HepG2 (cell line): ENCODE measurements around the gene GSTA5. TPM values are rescaled to one million over a fixed set of nuclear protein-coding genes. Genes with fewer than 3 reads are reported as not detected.

ENCODE experiments used
- CCAR2 ChIP-seq: fragments of 200-400 bp; formaldehyde crosslinking; optimal IDR thresholded peaks from 2 replicates; pipeline ENCODE3; 2018; ENCODE audit warnings: low read depth, mild to moderate bottlenecking, low read length, moderate library complexity
- CENPX ChIP-seq: sonication (generic); formaldehyde crosslinking; IDR thresholded peaks from 2 replicates; pipeline ENCODE4 v1.9.0; 2021; ENCODE audit warnings: mild to moderate bottlenecking, missing genetic modification reagents, moderate library complexity
- DNMT1 ChIP-seq: sonication (generic); formaldehyde crosslinking; IDR thresholded peaks from 2 replicates; pipeline ENCODE4 v1.5.1; 2020; ENCODE audit warnings: mild to moderate bottlenecking, missing genetic modification reagents
- FIP1L1 ChIP-seq: fragments of 200-400 bp; formaldehyde crosslinking; IDR thresholded peaks from 2 replicates; pipeline ENCODE4 v1.6.1; 2018; ENCODE audit warnings: low read depth, mild to moderate bottlenecking, low read length, moderate library complexity, borderline replicate concordance; ENCODE audit not compliant: insufficient read depth
- FOXK1 ChIP-seq: sonication (generic); formaldehyde crosslinking; IDR thresholded peaks from 2 replicates; pipeline ENCODE4 v1.4.0; 2020; ENCODE audit warnings: low read depth, missing genetic modification reagents, borderline replicate concordance
- GATAD2A ChIP-seq: IDR thresholded peaks from 2 replicates; pipeline ENCODE4 v1.6.1; 2016
- MED13 ChIP-seq: sonication (generic); formaldehyde crosslinking; IDR thresholded peaks from 2 replicates; pipeline ENCODE4 v1.5.0; 2020; ENCODE audit warnings: missing genetic modification reagents
- MEIS2 ChIP-seq: sonication (generic); formaldehyde crosslinking; IDR thresholded peaks from 2 replicates; pipeline ENCODE4 v1.9.0; 2021; ENCODE audit warnings: mild to moderate bottlenecking, missing genetic modification reagents
- MXI1 ChIP-seq: IDR thresholded peaks from 3 replicates; pipeline ENCODE4 v1.6.1; 2012; ENCODE audit warnings: low read depth, low read length, inconsistent platforms, borderline replicate concordance
- NCOA2 ChIP-seq: sonication (generic); formaldehyde crosslinking; IDR thresholded peaks from 2 replicates; pipeline ENCODE4 v1.8.0; 2022; ENCODE audit warnings: inconsistent platforms
- NCOA5 ChIP-seq: sonication (generic); formaldehyde crosslinking; IDR thresholded peaks from 2 replicates; pipeline ENCODE4 v1.4.0; 2020; ENCODE audit warnings: missing genetic modification reagents
- NFYB ChIP-seq: sonication (generic); formaldehyde crosslinking; IDR thresholded peaks from 2 replicates; pipeline ENCODE4 v1.4.0; 2020; ENCODE audit warnings: missing genetic modification reagents
- PRPF4 ChIP-seq: fragments of 200-400 bp; formaldehyde crosslinking; IDR thresholded peaks from 2 replicates; pipeline ENCODE4 v1.6.1; 2016; ENCODE audit warnings: low read length, low read depth; ENCODE audit not compliant: poor library complexity, severe bottlenecking
- RFXAP ChIP-seq: sonication (generic); formaldehyde crosslinking; IDR thresholded peaks from 2 replicates; pipeline ENCODE4 v1.4.0; 2020; ENCODE audit warnings: missing genetic modification reagents, borderline replicate concordance
- TCF12 ChIP-seq, 2 experiments: fragments of 450-650 bp in 1 of 2; sonication (generic) in 1 of 2; formaldehyde crosslinking in 1 of 2; IDR thresholded peaks; 2 replicates each; pipeline versions ENCODE4 v1.6.1 to v1.8.0; 2017 to 2022; ENCODE audit warnings: antibody characterized with exemption in 1 of 2, mild to moderate bottlenecking in 1 of 2, missing genetic modification reagents in 1 of 2, moderate library complexity in 1 of 2
- ZBTB8A ChIP-seq: sonication (generic); formaldehyde crosslinking; IDR thresholded peaks from 2 replicates; pipeline ENCODE4 v1.4.0; 2020; ENCODE audit warnings: mild to moderate bottlenecking, low read depth, missing genetic modification reagents, borderline replicate concordance
- ZNF343 ChIP-seq: sonication (generic); formaldehyde crosslinking; IDR thresholded peaks from 2 replicates; pipeline ENCODE4 v1.4.0; 2020; ENCODE audit warnings: mild to moderate bottlenecking, missing genetic modification reagents
- ZNF619 ChIP-seq: sonication (generic); formaldehyde crosslinking; IDR thresholded peaks from 2 replicates; pipeline ENCODE4 v1.4.0; 2020; ENCODE audit warnings: mild to moderate bottlenecking, missing genetic modification reagents
- ZNF761 ChIP-seq: sonication (generic); formaldehyde crosslinking; conservative IDR thresholded peaks from 2 replicates; pipeline ENCODE4 v1.4.0; 2020; ENCODE audit warnings: mild to moderate bottlenecking, missing genetic modification reagents
- polyA plus RNA-seq, 8 experiments: library from polyadenylated mRNA; depleted of rRNA in 3 of 8; stranded (reverse) in 7 of 8; unstranded in 1 of 8; fragments of >200 nt; fragmentation: Illumina TruSeq in 4 of 8; extraction: Trizol in 4 of 8; gene quantifications; 2 replicates each; pipeline versions ENCODE4 v1.2.1 to v1.2.3, GENCODE V29; 2011 to 2016; ENCODE audit warnings: low read depth in 4 of 8, missing spikeins in 1 of 8, mixed read lengths in 1 of 8; ENCODE audit not compliant: insufficient read depth in 1 of 8
- total RNA-seq, 5 experiments: library from RNA; depleted of rRNA; stranded (reverse); fragments of >200 nt; fragmentation: Illumina TruSeq; extraction: Trizol; gene quantifications; 2 replicates each; pipeline ENCODE4 v1.2.3, GENCODE V29; 2016; ENCODE audit warnings: low read depth in 1 of 5
- TF ChIP-seq, protein P1 (sequence below): sonication (generic); formaldehyde crosslinking; IDR thresholded peaks from 2 replicates; pipeline ENCODE4 v1.4.0; 2020; ENCODE audit warnings: missing genetic modification reagents, mild to moderate bottlenecking, borderline replicate concordance
- TF ChIP-seq, protein P2 (sequence below): sonication (generic); formaldehyde crosslinking; IDR thresholded peaks from 2 replicates; pipeline ENCODE4 v1.4.0; 2020; ENCODE audit warnings: missing genetic modification reagents

GSTA5 gene
- total and polyA plus RNA-seq, 2 of the 13 experiments (the other 11 are each of a cell fraction or from before 2014, with no cell fraction given) = not detected

GRCh38 chr6:52881996-52882841 is 41.6 kb upstream of the GSTA5 start (continued):
- no peak for TF ChIP-seq CCAR2
- TF ChIP-seq GATAD2A (CRISPR knock-in tag) = peak; percentile 49; the same call in 1 of the 2 replicates
- TF ChIP-seq RFXAP (CRISPR knock-in tag) = peak; percentile 72; the same call in 1 of the 2 replicates
- no peak for TF ChIP-seq DNMT1
- peak; percentile 41; the same call in 1 of the 2 replicates for TF ChIP-seq MEIS2
- TF ChIP-seq ZNF761 = no peak
- no peak for TF ChIP-seq NCOA2
- no peak for TF ChIP-seq ZBTB8A (CRISPR knock-in tag)
- TF ChIP-seq TCF12 (IDR thresholded peaks at IDR 0.05) = no peak
- no peak for TF ChIP-seq TCF12 (CRISPR knock-in tag; IDR thresholded peaks at IDR 0.05)
- TF ChIP-seq FIP1L1 = no peak
- TF ChIP-seq, protein P1, sequence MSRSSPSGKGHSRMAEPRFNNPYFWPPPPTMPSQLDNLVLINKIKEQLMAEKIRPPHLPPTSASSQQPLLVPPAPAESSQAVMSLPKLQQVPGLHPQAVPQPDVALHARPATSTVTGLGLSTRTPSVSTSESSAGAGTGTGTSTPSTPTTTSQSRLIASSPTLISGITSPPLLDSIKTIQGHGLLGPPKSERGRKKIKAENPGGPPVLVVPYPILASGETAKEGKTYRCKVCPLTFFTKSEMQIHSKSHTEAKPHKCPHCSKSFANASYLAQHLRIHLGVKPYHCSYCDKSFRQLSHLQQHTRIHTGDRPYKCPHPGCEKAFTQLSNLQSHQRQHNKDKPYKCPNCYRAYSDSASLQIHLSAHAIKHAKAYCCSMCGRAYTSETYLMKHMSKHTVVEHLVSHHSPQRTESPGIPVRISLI = no peak
- TF ChIP-seq CENPX = no peak
- peak; percentile 46; the same call in 1 of the 2 replicates for TF ChIP-seq FOXK1
- no peak for TF ChIP-seq NCOA5 (CRISPR knock-in tag)
- TF ChIP-seq ZNF343 (CRISPR knock-in tag) = no peak
- TF ChIP-seq, protein P2, sequence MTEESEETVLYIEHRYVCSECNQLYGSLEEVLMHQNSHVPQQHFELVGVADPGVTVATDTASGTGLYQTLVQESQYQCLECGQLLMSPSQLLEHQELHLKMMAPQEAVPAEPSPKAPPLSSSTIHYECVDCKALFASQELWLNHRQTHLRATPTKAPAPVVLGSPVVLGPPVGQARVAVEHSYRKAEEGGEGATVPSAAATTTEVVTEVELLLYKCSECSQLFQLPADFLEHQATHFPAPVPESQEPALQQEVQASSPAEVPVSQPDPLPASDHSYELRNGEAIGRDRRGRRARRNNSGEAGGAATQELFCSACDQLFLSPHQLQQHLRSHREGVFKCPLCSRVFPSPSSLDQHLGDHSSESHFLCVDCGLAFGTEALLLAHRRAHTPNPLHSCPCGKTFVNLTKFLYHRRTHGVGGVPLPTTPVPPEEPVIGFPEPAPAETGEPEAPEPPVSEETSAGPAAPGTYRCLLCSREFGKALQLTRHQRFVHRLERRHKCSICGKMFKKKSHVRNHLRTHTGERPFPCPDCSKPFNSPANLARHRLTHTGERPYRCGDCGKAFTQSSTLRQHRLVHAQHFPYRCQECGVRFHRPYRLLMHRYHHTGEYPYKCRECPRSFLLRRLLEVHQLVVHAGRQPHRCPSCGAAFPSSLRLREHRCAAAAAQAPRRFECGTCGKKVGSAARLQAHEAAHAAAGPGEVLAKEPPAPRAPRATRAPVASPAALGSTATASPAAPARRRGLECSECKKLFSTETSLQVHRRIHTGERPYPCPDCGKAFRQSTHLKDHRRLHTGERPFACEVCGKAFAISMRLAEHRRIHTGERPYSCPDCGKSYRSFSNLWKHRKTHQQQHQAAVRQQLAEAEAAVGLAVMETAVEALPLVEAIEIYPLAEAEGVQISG (CRISPR knock-in tag) = peak; percentile 69
- TF ChIP-seq MED13 = no peak
- TF ChIP-seq PRPF4 = no peak
- no peak for TF ChIP-seq MXI1
- peak; percentile 87; the same call in 1 of the 2 replicates for TF ChIP-seq ZNF619
- no peak for TF ChIP-seq NFYB (CRISPR knock-in tag)
